AG10803 (cell line): Measurements from ENCODE around the gene SPTSSA.

Experiments used
- DNase-seq: peaks from one replicate; pipeline ENCODE4 v3.0.0; 2010; ENCODE audit warnings: low read depth
- H3K4me3 ChIP-seq: 2 replicates; pipeline ENCODE4 v1.5.1; 2011; ENCODE audit warnings: mild to moderate bottlenecking, low read length, control low read depth
- TF ChIP-seq, protein P1 (sequence below): conservative IDR thresholded peaks from 2 replicates; pipeline ENCODE4 v1.5.1; 2011; ENCODE audit warnings: mild to moderate bottlenecking, low read length, control low read depth, inconsistent platforms

Gene SPTSSA

DNA sequence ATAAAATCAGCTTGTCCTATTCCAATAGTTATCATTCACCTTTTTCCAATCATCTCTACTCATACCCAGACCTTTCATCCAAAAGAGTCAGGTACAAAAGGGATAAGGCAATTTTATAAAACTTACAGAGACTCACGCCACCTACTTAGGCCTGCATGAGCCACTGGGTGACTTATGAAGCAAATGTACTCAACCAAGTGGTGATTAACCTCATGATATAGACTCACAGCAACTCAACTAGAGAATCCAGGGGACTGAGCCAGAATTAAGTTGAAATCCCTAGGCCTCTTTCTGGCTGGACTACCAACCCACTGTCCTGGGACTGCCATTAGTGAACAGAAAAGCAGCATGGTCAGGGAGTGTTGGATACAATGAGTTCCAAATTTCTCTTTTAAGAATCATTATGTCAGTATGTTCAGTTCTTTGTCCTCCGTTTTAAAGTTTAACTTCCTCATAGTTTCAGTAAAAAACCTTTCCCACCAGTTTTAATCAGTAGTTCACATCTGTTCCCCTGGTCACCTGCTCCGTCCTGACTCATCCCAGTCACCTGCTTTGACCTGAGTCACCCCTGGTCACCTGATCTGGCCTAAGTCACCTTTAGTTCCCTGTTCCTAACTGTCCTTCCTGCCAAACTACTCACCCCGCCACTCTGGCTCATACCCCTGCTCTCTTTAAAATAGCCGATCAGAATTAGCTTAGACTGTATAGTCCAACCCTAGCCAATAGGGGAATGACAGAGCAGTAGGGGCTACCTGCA is 36.8 kb downstream of the SPTSSA start:
- TF ChIP-seq, protein P1, sequence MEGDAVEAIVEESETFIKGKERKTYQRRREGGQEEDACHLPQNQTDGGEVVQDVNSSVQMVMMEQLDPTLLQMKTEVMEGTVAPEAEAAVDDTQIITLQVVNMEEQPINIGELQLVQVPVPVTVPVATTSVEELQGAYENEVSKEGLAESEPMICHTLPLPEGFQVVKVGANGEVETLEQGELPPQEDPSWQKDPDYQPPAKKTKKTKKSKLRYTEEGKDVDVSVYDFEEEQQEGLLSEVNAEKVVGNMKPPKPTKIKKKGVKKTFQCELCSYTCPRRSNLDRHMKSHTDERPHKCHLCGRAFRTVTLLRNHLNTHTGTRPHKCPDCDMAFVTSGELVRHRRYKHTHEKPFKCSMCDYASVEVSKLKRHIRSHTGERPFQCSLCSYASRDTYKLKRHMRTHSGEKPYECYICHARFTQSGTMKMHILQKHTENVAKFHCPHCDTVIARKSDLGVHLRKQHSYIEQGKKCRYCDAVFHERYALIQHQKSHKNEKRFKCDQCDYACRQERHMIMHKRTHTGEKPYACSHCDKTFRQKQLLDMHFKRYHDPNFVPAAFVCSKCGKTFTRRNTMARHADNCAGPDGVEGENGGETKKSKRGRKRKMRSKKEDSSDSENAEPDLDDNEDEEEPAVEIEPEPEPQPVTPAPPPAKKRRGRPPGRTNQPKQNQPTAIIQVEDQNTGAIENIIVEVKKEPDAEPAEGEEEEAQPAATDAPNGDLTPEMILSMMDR: no peak
- no peak overlapping the region for H3K4me3 ChIP-seq
- no peak for DNase-seq

DNA sequence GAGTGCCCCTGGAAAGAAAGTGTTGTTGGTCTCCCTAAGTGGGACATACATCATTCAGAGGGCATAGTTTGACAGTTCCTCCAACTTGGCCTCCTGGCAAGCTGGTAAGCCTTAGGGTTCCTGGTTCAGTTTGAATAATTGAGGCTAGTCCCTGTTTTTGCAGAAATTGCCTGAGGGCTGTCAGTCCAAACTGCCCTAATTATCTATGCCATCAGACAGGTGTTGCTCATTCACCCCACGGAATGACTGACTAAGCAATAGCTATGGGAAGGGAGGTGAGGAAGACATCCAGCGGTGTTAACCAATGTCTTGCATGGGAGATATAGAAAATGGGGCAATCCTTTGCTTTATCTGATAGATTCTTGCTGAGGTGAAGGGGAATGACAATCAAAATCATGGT is 37.6 kb downstream of the SPTSSA start:
- no peak for DNase-seq
- TF ChIP-seq, protein P1: no peak
- no peak overlapping the region for H3K4me3 ChIP-seq

DNA sequence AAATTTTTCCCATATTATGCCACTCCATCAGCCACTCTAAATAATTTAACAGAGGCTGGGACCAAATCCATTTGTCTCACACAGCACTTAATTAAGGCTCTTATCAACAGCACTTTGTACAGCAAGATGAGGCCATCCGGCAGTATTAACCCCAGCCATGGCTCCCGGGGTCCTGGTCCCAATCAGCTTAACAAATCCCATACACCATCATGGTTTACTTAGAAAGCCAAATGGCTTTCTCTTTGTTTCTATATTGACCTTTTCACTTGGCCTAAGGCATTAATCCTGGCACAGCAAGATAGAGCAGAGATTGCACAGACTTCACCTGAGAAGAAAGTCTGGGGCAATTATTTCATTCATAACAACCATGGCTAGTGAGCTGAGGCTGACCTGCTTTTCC is 38.6 kb downstream of the SPTSSA start:
- TF ChIP-seq, protein P1: no peak
- no peak for DNase-seq
- H3K4me3 ChIP-seq: no peak overlapping the region

DNA sequence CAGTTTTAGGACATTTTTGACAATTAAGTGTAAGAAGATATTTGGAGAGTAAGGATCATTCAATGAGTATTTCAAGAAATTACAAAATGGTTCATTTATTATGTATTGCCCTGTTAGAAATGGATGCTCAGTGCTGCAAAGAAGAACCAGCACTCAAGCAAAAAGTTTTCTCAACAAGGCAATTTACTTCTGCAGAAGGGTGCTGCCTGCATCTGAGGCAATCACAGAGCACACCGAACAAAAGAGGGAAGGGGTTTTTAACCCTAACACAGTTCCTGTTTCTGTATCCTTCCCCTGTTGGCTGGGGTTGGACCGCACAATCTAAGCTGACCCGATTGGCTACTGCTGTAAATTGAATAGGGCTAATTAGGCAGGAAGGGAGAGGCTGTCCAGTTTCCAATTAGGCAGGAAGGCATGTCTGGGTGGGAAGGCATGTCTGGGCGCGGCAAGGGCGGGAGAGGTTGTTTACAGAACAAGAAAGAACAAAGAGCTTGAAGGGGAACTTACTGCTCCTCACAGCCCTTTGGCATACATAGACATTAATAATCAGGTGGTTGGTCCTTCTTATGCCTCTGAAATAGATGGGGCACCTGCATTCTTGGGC is 41.4 kb downstream of the SPTSSA start:
- TF ChIP-seq, protein P1: no peak
- DNase-seq: no peak
- H3K4me3 ChIP-seq: no peak overlapping the region

DNA sequence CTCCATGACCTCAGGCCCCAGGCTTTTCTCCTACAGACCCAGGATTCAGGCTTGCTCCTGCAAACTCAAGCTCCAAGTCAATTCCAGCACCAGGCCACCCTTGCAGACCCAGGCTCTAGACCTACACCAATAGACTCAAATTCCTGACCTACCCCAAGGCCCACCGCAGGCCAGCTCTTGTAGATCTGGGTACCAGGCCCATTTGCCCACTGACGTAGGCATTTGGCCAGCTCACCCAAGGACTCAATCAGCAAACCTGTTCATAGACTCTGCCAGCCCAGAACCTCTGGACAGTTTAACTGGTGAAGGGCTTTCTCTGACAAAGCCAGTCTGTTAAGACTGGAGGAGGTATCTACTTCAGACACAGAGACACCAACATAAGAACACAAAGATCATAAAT is 52.3 kb downstream of the SPTSSA start:
- no peak for DNase-seq

DNA sequence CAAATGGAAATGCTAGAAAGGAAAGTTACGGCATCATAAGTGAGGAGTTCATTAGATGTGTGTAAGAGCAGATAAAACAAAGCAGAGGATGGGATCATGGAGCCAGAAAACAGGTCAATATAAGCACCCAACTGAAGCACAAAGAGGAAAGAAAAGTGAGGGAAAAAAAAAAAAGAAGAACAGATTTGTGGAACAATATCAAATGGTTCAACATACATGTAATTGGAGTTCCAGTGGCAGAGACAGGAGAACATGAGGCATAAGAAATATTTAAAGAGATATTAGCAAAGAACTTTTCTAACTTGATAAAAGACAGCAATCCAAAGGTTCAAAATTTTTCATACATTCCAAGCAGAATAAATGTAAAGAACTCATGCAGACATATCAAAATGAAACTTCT is 54.1 kb downstream of the SPTSSA start:
- no peak overlapping the region for H3K4me3 ChIP-seq
- TF ChIP-seq, protein P1: no peak
- DNase-seq: no peak

More for the DNA sequence above, 52.3 kb downstream of the SPTSSA start:
- H3K4me3 ChIP-seq: no peak overlapping the region
- TF ChIP-seq, protein P1: no peak

DNA sequence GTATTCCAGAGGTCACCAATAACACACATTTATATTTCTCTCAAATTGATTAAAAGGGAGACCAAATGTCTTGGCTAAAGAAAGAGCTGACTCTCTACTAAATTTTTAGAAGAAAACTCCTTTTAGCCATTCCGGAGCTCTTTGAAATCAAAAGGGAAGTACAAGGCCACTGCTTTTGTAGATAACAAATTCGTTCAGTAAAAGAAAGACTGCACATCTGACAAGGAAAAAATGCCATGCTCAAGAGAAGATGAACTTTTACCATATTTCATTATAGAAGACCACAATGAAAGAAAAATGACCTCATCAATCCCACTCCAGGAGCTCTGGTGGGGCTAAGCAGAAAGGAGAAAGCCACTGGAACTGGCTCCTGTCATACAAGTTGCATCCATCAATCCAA is 57.6 kb downstream of the SPTSSA start:
- TF ChIP-seq, protein P1: no peak
- H3K4me3 ChIP-seq: no peak overlapping the region

More for the DNA sequence above, 57.6 kb downstream of the SPTSSA start:
- no peak for DNase-seq
